ENCODE results near the gene FBXW12.
A peak's percentile ranks its signal among the peaks of the same experiment; 100 is the strongest.

The FBXW12 gene

DNA sequence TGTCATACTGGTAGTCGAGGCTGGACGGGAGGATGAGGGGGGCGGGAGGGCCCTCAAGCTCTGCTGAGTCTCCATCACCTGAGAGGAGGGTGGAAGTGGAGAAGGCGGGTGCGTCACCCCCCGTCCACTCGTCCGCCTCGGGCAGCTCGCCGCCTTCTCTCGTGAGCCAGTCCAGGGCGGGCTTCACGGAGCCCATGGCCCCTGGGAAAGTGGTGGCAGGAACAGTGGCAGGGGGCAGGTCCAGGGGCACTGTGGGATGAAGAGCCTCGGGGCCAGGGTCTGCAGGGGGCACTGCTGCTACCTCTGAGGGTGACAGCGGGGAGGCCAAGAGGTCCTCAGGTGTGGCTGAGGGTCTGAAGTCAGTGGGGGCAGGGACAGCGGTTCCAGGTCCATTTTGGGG lies 47.6 kb downstream of the FBXW12 start:
- Histone ChIP-seq H3K9me3 (ENCODE audit: control insufficient read depth in 2 of 2, low read length in 2 of 2) (no peaks in the 10 kb centered on the region), H3K27ac (ENCODE audit: low read depth in 2 of 2, low read length in 2 of 2) (no peak overlapping the region), H3K4me3 (ENCODE audit: low read length in 2 of 2) (no peak overlapping the region), H3K27me3 (ENCODE audit: control insufficient read depth in 2 of 2, insufficient read depth in 2 of 2, low read length in 2 of 2) (no peaks in the 10 kb centered on the region), H3K9ac (ENCODE audit: low read depth in 1 of 2, low read length in 2 of 2) (no peak overlapping the region), H3K36me3 (ENCODE audit: control insufficient read depth in 2 of 2, insufficient read depth in 2 of 2, low read length in 2 of 2) (peaks cover 40 to 51% of the 10 kb centered on the region in 2 donors), H3K4me1 (ENCODE audit: control insufficient read depth in 2 of 2, insufficient read depth in 2 of 2, low read length in 2 of 2) (no peaks in the 10 kb centered on the region)

GRCh38 chr3:48420561-48420960 lies 48.5 kb downstream of the FBXW12 start:
- H3K9ac ChIP-seq (ENCODE audit: low read depth in 1 of 2, low read length in 2 of 2) = no peak overlapping the region
- no peak overlapping the region for H3K27ac ChIP-seq (ENCODE audit: low read depth in 2 of 2, low read length in 2 of 2)
- H3K4me3 ChIP-seq (ENCODE audit: low read length in 2 of 2) = no peak overlapping the region
- H3K4me1 ChIP-seq (ENCODE audit: control insufficient read depth in 2 of 2, insufficient read depth in 2 of 2, low read length in 2 of 2) = peaks cover 0 to 3% of the 10 kb centered on the region in 2 donors
- no peaks in the 10 kb centered on the region for H3K9me3 ChIP-seq (ENCODE audit: control insufficient read depth in 2 of 2, low read length in 2 of 2)
- H3K27me3 ChIP-seq (ENCODE audit: control insufficient read depth in 2 of 2, insufficient read depth in 2 of 2, low read length in 2 of 2) = no peaks in the 10 kb centered on the region
- peaks cover 33 to 42% of the 10 kb centered on the region in 2 donors for H3K36me3 ChIP-seq (ENCODE audit: control insufficient read depth in 2 of 2, insufficient read depth in 2 of 2, low read length in 2 of 2)

GRCh38 chr3:48422272-48422671 lies 50.3 kb downstream of the FBXW12 start:
- Histone ChIP-seq H3K9me3 (ENCODE audit: control insufficient read depth in 2 of 2, low read length in 2 of 2) (no peaks in the 10 kb centered on the region), H3K9ac (ENCODE audit: low read depth in 1 of 2, low read length in 2 of 2) (no peak overlapping the region), H3K27me3 (ENCODE audit: control insufficient read depth in 2 of 2, insufficient read depth in 2 of 2, low read length in 2 of 2) (no peaks in the 10 kb centered on the region), H3K4me1 (ENCODE audit: control insufficient read depth in 2 of 2, insufficient read depth in 2 of 2, low read length in 2 of 2) (peaks cover 16 to 18% of the 10 kb centered on the region in 2 donors), H3K36me3 (ENCODE audit: control insufficient read depth in 2 of 2, insufficient read depth in 2 of 2, low read length in 2 of 2) (peaks cover 23 to 36% of the 10 kb centered on the region in 2 donors), H3K27ac (ENCODE audit: low read depth in 2 of 2, low read length in 2 of 2) (no peak overlapping the region), H3K4me3 (ENCODE audit: low read length in 2 of 2) (no peak overlapping the region)

GRCh38 chr3:48422681-48423080 lies 50.7 kb downstream of the FBXW12 start:
- Histone ChIP-seq H3K27ac (ENCODE audit: low read depth in 2 of 2, low read length in 2 of 2) (no peak overlapping the region), H3K36me3 (ENCODE audit: control insufficient read depth in 2 of 2, insufficient read depth in 2 of 2, low read length in 2 of 2) (peaks cover 20 to 32% of the 10 kb centered on the region in 2 donors), H3K4me3 (ENCODE audit: low read length in 2 of 2) (no peak overlapping the region), H3K4me1 (ENCODE audit: control insufficient read depth in 2 of 2, insufficient read depth in 2 of 2, low read length in 2 of 2) (peaks cover 20 to 22% of the 10 kb centered on the region in 2 donors), H3K27me3 (ENCODE audit: control insufficient read depth in 2 of 2, insufficient read depth in 2 of 2, low read length in 2 of 2) (no peaks in the 10 kb centered on the region), H3K9ac (ENCODE audit: low read depth in 1 of 2, low read length in 2 of 2) (no peak overlapping the region), H3K9me3 (ENCODE audit: control insufficient read depth in 2 of 2, low read length in 2 of 2) (no peaks in the 10 kb centered on the region)

- Histone ChIP-seq H3K27ac (ENCODE audit: low read depth in 2 of 2, low read length in 2 of 2) (no peak overlapping the region), H3K36me3 (ENCODE audit: control insufficient read depth in 2 of 2, insufficient read depth in 2 of 2, low read length in 2 of 2) (peaks cover 16 to 26% of the 10 kb centered on the region in 2 donors), H3K4me1 (ENCODE audit: control insufficient read depth in 2 of 2, insufficient read depth in 2 of 2, low read length in 2 of 2) (peaks cover 26 to 28% of the 10 kb centered on the region in 2 donors), H3K9ac (ENCODE audit: low read depth in 1 of 2, low read length in 2 of 2) (no peak overlapping the region), H3K27me3 (ENCODE audit: control insufficient read depth in 2 of 2, insufficient read depth in 2 of 2, low read length in 2 of 2) (no peaks in the 10 kb centered on the region), H3K9me3 (ENCODE audit: control insufficient read depth in 2 of 2, low read length in 2 of 2) (no peaks in the 10 kb centered on the region), H3K4me3 (ENCODE audit: low read length in 2 of 2) (no peak overlapping the region)
These were observed 51.3 kb downstream of the FBXW12 start for GRCh38 chr3:48423241-48423882.

DNA sequence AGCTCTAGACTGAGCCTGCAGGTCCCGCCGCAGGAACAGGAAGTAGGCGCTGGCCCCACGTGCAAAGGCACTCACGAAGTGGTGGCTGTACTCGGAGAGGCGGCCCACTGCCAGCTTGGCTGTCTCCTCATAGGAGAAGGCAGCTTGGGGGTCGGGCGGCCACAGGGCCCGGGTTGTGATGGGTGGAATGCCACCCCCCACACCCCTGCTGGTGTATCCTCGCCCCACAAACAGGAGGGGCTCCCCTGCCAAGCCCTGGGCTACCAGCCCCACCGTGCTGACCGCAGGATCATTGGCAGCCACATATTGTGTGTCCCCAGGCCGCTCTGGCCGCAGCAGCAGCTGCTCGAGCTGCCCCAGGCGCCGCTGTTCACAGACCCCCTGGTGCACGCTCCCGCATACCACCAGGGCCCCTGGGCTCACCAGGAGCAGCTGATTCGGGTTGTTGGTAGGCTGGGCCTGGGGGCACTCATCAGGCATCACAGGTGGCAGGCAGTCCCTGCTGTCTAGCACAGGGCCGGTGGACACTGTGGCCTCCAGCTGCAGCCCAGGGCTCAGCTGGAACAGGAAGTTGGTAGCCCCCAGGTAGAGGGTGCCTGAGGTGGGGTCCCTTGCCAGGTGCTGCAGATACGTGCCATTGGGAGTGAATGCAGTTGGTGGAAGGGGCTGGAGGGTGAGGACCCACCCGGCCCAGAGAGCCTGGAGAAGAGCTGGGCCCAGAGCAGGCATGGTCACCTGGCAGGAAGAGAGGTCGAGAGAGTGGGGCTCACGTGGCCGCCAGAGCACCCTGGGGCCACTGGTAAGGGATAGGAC lies 52.1 kb downstream of the FBXW12 start:
- Histone ChIP-seq H3K4me1 (ENCODE audit: control insufficient read depth in 2 of 2, insufficient read depth in 2 of 2, low read length in 2 of 2) (peaks cover 26 to 29% of the 10 kb centered on the region in 2 donors), H3K9ac (ENCODE audit: low read depth in 1 of 2, low read length in 2 of 2) (no peak overlapping the region), H3K36me3 (ENCODE audit: control insufficient read depth in 2 of 2, insufficient read depth in 2 of 2, low read length in 2 of 2) (peaks cover 9 to 21% of the 10 kb centered on the region in 2 donors), H3K27ac (ENCODE audit: low read depth in 2 of 2, low read length in 2 of 2) (no peak overlapping the region), H3K4me3 (ENCODE audit: low read length in 2 of 2) (no peak overlapping the region), H3K9me3 (ENCODE audit: control insufficient read depth in 2 of 2, low read length in 2 of 2) (no peaks in the 10 kb centered on the region), H3K27me3 (ENCODE audit: control insufficient read depth in 2 of 2, insufficient read depth in 2 of 2, low read length in 2 of 2) (no peaks in the 10 kb centered on the region)

DNA sequence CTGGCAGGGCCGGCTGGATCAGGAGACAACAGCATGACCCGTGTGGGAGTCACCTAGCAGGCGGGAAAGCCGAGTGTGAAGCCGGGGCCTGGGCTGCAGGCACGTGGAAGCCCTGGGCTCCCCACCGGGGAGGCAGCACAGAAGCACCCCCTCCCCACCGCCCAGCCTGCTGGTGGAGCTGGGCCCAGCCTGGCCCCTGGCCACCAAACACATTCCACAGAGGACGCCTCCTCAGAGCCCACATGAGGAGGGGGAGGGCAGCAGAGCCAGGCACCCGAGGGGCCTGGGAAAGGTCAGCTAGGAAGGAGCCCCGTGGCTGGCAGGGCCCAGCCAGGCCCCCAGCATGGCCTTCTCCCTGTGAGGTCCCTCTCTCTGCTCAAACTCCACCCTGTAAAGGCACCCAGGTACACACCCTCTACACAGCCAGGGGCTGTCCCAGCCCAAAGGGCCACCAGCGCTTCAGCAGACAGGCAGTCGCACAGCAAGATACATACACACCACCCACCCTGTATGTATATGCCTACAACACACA lies 53.3 kb downstream of the FBXW12 start:
- H3K9ac ChIP-seq (ENCODE audit: low read depth in 1 of 2, low read length in 2 of 2) = peak overlapping the region in 1 of 2 donors; percentile 28
- H3K27me3 ChIP-seq (ENCODE audit: control insufficient read depth in 2 of 2, insufficient read depth in 2 of 2, low read length in 2 of 2) = no peaks in the 10 kb centered on the region
- H3K9me3 ChIP-seq (ENCODE audit: control insufficient read depth in 2 of 2, low read length in 2 of 2) = no peaks in the 10 kb centered on the region
- H3K27ac ChIP-seq (ENCODE audit: low read depth in 2 of 2, low read length in 2 of 2) = no peak overlapping the region
- no peak overlapping the region for H3K4me3 ChIP-seq (ENCODE audit: low read length in 2 of 2)
- H3K36me3 ChIP-seq (ENCODE audit: control insufficient read depth in 2 of 2, insufficient read depth in 2 of 2, low read length in 2 of 2) = peaks cover 6 to 19% of the 10 kb centered on the region in 2 donors
- peaks cover 31 to 35% of the 10 kb centered on the region in 2 donors for H3K4me1 ChIP-seq (ENCODE audit: control insufficient read depth in 2 of 2, insufficient read depth in 2 of 2, low read length in 2 of 2)

DNA sequence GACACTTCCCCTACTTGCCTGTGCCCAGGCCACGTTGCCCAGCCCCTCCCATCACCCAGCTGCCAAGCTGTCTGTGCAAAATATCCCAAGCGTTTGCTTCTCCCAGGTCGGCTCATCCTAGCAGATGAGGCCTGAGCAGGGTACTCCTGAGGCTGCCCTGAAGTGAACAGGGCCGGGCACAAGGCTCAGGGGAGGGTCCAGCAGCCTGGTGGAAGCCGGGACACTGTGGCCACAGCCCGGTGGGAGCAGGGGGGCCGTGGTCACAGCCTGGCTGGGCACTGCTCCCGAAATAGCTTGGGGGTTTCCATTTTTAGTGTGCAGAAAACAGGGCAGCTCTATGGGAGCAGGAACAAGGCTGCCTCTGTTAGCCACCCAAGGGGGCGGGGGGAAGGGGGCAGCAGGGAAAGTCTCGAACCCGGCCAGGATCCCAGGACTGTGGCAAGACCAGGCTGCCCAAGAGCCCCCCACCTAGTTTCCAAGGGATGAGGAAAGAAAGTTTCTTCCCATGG lies 54.4 kb downstream of the FBXW12 start:
- Histone ChIP-seq H3K36me3 (ENCODE audit: control insufficient read depth in 2 of 2, insufficient read depth in 2 of 2, low read length in 2 of 2) (peaks cover 3 to 16% of the 10 kb centered on the region in 2 donors), H3K27me3 (ENCODE audit: control insufficient read depth in 2 of 2, insufficient read depth in 2 of 2, low read length in 2 of 2) (no peaks in the 10 kb centered on the region), H3K4me1 (ENCODE audit: control insufficient read depth in 2 of 2, insufficient read depth in 2 of 2, low read length in 2 of 2) (peaks cover 40 to 41% of the 10 kb centered on the region in 2 donors), H3K9me3 (ENCODE audit: control insufficient read depth in 2 of 2, low read length in 2 of 2) (no peaks in the 10 kb centered on the region), H3K9ac (ENCODE audit: low read depth in 1 of 2, low read length in 2 of 2) (peak overlapping the region in 1 of 2 donors; percentile 28), H3K4me3 (ENCODE audit: low read length in 2 of 2) (peak overlapping the region in 1 of 2 donors; percentile 26), H3K27ac (ENCODE audit: low read depth in 2 of 2, low read length in 2 of 2) (peak overlapping the region; percentile 87 to 88)

DNA sequence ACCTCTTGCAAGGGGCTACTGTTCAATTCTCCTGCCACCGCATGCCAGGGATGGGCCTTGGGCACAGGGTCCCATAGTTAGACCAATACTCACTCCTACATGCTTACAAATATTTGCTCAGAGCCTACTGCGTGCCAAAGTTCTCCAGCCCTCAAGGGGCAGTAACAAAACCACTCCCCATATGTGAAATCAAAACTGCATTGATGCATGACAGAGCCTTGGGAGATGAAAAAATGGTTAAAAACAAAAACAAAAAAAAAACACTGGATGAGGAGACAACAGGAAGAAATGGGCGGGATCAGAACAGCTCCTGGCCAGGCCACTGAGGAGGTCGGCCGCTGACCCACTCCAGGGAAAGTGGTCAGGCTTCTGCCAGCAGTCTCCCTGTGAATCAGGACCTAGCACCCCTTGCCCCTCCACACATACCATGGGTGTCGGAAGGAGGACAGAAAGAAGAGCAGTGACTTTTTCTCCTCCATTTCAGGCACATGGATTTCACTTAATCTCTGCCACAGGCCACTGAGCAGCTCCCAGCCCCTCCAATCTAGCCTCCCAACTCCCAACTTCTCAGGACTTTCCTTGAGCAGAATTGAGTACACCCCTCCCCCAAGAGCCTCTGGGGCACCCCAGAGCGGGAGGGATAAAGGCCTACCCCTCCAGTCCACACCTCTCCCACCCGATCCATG lies 55.1 kb downstream of the FBXW12 start:
- H3K27ac ChIP-seq (ENCODE audit: low read depth in 2 of 2, low read length in 2 of 2) = peak overlapping the region; percentile 87 to 88
- peaks cover 0 to 13% of the 10 kb centered on the region in 2 donors for H3K36me3 ChIP-seq (ENCODE audit: control insufficient read depth in 2 of 2, insufficient read depth in 2 of 2, low read length in 2 of 2)
- peak overlapping the region in 1 of 2 donors; percentile 86 for H3K9ac ChIP-seq (ENCODE audit: low read depth in 1 of 2, low read length in 2 of 2)
- no peaks in the 10 kb centered on the region for H3K9me3 ChIP-seq (ENCODE audit: control insufficient read depth in 2 of 2, low read length in 2 of 2)
- H3K4me3 ChIP-seq (ENCODE audit: low read length in 2 of 2) = peak overlapping the region; percentile 70 to 71
- H3K4me1 ChIP-seq (ENCODE audit: control insufficient read depth in 2 of 2, insufficient read depth in 2 of 2, low read length in 2 of 2) = peaks cover 40 to 41% of the 10 kb centered on the region in 2 donors
- H3K27me3 ChIP-seq (ENCODE audit: control insufficient read depth in 2 of 2, insufficient read depth in 2 of 2, low read length in 2 of 2) = no peaks in the 10 kb centered on the region

Data from mucosa of rectum (tissue), 2 donors.